HTR-8/SVneo (cell line): ENCODE data around the gene TMIE.
"Not testable (repeated sequence)": the region's sequence is repeated elsewhere in the genome, so short reads cannot be mapped to it uniquely, and the experiment has no call there.

Source experiments
- DNase-seq: peaks from one replicate; pipeline ENCODE4 v3.0.0; 2011; ENCODE audit warnings: low spot score, mixed read lengths; ENCODE audit not compliant: insufficient read length
- FAIRE-seq: peaks from 2 replicates; lab custom pipeline; 2011; peaks lifted over from hg19 to GRCh38; lab: Jason Lieb, UNC

TMIE gene

DNA sequence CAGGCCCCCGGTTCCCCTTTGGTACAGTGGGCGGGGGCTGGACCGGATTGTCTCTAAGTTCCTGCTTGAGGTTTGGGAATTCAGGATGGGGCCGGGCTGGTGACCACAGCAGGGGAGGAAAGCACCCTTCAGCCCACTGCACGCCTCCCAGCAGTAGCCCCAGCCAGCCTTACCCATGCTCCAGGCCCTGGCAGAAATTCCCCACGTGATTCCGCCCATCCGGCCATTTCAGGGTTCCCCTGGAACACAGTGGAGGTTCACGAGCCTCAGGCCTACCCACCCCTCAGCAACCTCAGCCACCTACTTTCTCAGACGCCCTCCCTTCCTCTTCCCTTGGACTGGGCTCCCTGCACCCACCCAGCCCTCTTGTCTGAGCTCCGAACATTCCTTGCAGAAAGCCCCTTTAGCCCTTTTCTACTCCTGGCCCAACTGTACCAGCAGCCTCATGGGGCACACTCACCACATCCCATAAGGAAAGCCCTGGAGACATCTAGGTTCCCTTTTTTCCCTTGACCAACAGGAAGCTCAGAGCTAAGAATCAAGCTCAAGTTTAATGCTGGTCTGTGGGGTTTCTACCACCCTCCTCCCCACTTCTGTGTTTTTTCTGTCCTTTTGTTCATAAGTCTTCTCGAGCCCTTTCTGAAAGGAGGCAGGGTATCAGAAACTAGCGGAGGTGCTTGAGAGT lies 19.2 kb upstream of the TMIE start:
- FAIRE-seq (no peak), DNase-seq (no peak)

DNA sequence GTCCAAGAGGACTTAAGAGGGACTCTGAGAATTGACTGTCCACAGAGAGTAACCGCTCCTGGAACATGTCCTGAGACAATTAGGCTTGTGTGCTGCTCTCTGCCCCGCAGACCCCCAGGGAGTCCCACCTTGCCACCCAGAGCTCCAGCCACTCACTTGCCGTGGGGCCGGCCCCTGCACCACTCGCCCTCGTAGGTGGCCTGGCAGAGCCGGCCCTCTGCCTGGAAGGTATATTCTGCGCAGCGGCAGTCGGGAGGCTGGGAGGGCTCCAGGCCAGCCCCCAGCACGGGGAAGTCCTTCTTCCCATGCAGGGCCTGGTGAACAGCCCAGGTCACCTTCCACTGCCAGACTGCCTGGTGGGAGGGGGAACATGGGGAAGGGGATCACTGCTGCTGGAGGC lies 18.2 kb upstream of the TMIE start:
- DNase-seq (no peak), FAIRE-seq (no peak)

- no peak for DNase-seq
- no peak for FAIRE-seq
These were observed 16.3 kb upstream of the TMIE start for GRCh38 chr3:46684891-46685290.

- DNase-seq (no peak), FAIRE-seq (no peak)
These were observed 15.7 kb upstream of the TMIE start for GRCh38 chr3:46685446-46685845.

DNA sequence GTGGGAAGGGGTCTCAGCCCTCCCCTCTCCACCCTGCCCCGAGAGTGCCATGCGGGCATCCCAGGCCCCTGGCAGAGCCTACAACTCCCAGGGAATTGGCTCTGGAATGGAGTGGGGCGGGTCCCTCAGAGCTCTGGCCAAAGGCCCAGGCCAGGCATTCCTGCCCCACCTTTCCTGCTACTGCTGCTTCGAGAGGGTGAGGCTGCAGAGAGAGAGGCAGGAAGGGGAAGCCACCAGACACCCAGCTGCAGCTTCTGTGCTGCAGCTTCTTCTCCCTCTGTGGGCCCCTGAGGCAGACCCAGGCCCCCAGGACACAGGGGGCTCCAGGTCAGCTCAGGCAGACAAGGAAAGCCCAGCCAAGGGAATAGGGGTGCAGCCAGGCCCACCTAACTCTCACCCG lies 10.4 kb upstream of the TMIE start:
- FAIRE-seq: no peak
- DNase-seq: peak; percentile 20

DNA sequence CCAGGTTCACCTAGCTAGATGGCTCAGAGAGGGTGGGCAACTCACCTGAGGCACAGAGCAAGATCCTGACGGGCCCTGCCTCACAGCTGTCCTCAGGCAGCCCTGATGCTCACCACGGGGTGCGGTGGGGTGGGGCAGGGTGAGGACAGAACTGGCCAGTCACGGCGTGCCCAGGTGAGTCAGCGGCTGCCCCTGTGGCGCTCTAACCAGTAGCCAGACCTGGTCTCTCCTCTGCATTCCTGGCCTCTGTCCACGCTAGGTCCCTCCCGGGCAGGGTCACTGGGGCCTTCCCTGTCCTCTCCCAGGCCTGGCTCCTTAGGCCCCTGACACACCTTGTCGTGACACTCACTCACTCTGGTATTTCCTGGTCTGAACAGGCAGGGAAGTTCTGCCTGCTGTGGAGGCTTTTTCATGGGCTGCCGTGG lies 8.6 kb upstream of the TMIE start:
- FAIRE-seq: peak; percentile 44
- DNase-seq: peak; percentile 33

GRCh38 chr3:46693038-46693891 lies 7.9 kb upstream of the TMIE start, which contains the start of gene ALS2CL:
Gene ALS2CL, minus strand, starts transcription at chr3:46693679. Its CDS starts 4,239 bp downstream, at chr3:46689440.
- peak; percentile 44 for FAIRE-seq
- peak; percentile 53 for DNase-seq

DNA sequence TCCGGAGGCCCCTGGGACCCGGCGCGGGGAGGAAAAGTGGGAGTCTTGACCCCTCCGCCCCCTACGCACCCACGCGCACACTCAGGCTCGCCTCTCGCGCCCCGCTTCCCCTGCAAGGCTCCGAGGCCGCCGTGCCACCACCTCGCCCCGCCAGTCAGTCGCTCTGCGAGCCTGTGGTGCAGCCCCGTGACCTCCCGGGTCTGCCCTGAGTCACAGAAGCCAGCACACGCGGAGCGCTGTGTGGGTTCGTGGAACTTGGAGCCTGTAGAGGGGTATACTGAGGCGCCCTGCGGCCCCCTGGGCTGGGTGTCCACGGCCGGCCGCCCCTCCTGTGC lies 7.3 kb upstream of the TMIE start:
- no peak for DNase-seq
- FAIRE-seq: no peak

- no peak for FAIRE-seq
- no peak for DNase-seq
These were observed 6.7 kb upstream of the TMIE start for GRCh38 chr3:46694520-46694919.

- no peak for FAIRE-seq
- DNase-seq: no peak
These were observed 5.8 kb upstream of the TMIE start for GRCh38 chr3:46695177-46695961.

GRCh38 chr3:46695962-46696894 lies 5.0 kb upstream of the TMIE start:
- no peak for DNase-seq
- peak; percentile 16 for FAIRE-seq

GRCh38 chr3:46699676-46700523 lies 1.3 kb upstream of the TMIE start:
- DNase-seq (no peak), FAIRE-seq (no peak)

DNA sequence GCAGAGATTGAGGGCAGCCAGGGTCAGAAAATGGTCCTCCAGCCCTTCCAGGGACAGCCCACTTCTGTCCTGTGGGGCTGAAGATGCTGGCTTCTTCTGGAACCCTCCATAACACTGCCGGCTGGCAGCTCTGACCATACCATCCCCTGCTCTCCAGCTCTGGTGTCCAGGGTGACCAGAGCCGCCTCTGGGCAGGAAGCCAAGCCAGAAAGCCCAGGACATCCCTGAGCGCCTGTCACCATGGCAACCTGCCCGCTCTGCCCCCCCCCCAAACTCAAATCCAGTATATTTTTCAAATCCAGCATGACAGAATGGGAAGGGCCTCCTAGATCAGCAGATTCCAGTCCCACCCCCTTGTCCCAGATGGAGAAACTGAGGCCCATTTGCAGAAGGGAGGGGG lies 420 bp upstream of the TMIE start:
- DNase-seq (no peak), FAIRE-seq (no peak)

GRCh38 chr3:46702246-46703012 lies 1.2 kb downstream of the TMIE start:
- DNase-seq (no peak), FAIRE-seq (no peak)

- DNase-seq (no peak), FAIRE-seq (no peak)
These were observed 1.9 kb downstream of the TMIE start for GRCh38 chr3:46703013-46703520.

- DNase-seq, FAIRE-seq: not testable (repeated sequence)
These were observed 3.2 kb downstream of the TMIE start for GRCh38 chr3:46704346-46704745.

GRCh38 chr3:46705022-46705530 lies 3.9 kb downstream of the TMIE start:
- DNase-seq (peak; percentile 76), FAIRE-seq (peak; percentile 73)
